AG08395 (cell line): Measurements from ENCODE around the gene KIFC3.
A peak's percentile ranks its signal among the peaks of the same experiment; 100 is the strongest.
"Not testable (repeated sequence)": the region's sequence is repeated elsewhere in the genome, so short reads cannot be mapped to it uniquely, and the experiment has no call there.

Experiments
- DNase-seq: peaks from one replicate; pipeline ENCODE4 v3.0.0; 2012; ENCODE audit warnings: mixed read lengths, low spot score

The KIFC3 gene

DNA sequence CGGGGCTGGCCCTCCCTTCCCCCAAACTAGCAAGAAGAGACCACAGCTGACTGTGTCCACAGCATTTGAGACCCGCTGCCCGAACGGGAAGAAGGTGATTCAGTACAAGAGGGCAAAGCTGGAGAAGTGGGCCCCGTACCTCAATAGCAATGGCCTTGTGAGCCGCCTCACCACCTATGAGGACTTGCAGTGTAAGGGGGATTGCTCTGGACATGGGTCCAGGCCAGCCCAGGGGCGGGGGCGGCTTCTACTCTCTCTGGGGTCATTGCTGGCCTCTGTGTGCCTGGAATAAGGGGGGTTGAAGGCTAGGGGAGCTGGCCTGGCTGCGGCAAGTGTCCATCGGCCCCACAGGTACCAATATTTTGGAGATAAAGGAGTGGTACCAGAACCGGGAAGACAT is 79.6 kb downstream of the KIFC3 start:
- DNase-seq, result no peak

GRCh38 chr16:57722210-57722499 is 80.1 kb downstream of the KIFC3 start:
- no peak for DNase-seq

- DNase-seq, result no peak
These were observed 80.7 kb downstream of the KIFC3 start for GRCh38 chr16:57721356-57722209.

DNA sequence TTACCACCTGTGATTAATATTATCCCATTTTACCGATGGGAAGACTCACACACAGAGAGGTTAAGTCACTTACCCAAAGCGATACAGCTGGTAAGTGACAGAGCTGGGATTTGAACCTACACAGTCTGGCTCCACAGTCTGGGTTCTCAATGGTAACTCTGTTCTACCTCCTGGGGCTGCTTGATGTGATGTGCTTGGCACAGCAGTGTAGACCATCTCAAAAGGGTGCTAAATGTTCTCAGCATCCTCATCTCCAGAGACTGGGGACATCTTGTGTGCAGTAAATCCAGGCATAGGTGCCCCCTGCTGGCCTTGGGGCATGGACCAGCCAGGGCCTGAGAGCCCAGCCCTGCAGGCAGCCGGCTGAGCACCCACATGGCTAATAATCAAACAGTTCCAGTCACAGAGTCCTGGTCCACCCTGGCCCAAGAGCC is 82.1 kb downstream of the KIFC3 start:
- peak; percentile 67 for DNase-seq

- no peak for DNase-seq
These were observed 88.2 kb downstream of the KIFC3 start for GRCh38 chr16:57714047-57714446.

DNA sequence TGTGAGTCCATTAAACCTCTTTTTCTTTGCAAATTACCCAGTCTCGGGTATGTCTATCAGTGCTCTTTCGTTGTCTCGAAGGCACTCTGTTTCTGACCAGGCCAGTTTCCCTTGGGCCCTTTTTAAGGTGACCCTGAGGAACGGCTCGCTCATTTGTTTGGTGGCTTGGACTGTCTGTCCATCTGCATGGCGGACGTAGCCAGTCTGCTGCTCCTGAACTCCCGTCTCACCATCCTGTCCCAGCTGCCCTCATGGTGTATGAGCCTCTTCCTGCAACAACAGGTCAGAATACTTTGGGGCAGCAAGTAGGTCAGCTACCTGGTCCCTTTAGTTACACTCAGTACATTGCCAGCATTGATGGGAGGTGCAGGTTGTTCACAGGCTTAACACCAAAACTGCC is 88.7 kb downstream of the KIFC3 start:
- DNase-seq, result no peak

DNA sequence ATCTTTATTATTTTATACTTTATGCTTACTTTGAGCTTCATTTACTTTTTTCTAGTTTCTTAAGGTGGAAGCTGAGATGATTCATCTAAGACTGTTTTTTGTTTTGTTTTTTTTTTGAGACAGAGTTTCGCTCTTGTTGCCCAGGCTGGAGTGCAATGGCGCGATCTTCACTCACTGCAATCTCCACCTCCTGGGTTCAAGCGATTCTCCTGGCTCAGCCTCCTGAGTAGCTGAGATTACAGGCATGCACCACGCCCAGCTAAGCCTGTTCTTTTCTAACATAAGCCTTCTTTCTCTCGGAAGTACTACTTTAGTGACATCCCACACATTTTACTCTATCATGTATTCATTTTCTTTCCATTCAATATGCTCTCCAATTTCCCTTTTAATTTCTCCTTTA is 89.7 kb downstream of the KIFC3 start:
- DNase-seq, result not testable (repeated sequence)

GRCh38 chr16:57711993-57712392 is 90.3 kb downstream of the KIFC3 start:
- no peak for DNase-seq

GRCh38 chr16:57711346-57711745 is 90.9 kb downstream of the KIFC3 start:
- DNase-seq, result no peak

DNA sequence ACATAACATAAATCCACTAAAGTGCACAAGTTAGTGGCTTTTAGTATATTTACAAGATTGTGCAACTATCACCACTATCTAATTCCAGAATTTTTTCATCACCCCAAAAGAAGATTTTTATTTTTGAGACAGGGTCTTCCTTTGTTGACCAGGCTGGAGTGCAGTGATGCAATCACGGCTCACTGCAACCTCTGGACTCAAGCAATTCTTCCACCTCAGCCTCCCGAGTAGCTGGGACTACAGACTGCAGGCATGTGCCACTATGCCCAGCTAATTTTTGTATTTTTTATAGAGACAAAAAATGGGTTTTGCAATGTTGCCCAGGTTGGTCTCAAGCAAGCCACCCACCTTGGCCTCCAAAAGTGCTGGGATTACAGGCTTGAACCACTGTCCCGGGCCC is 92.6 kb downstream of the KIFC3 start:
- DNase-seq, result no peak
